Dendritic cell treated with granulocyte-macrophage colony-stimulating factor and Interleukin-4, amounts not matched to agents 40 ng/mL and 50 ng/mL, for 4 days (primary cell): ENCODE results near the gene ACAT2.
"Not testable (repeated sequence)": the region's sequence is repeated elsewhere in the genome, so short reads cannot be mapped to it uniquely, and the experiment has no call there.

Experiments
- H3K27ac Mint-ChIP-seq: one replicate; pipeline ENCODE4 v1.8.0; 2022; ENCODE audit warnings: mild to moderate bottlenecking, mixed read lengths
- H3K27me3 Mint-ChIP-seq: one replicate; pipeline ENCODE4 v1.8.0; 2022; ENCODE audit warnings: mild to moderate bottlenecking, mixed read lengths
- H3K36me3 Mint-ChIP-seq: one replicate; pipeline ENCODE4 v1.8.0; 2022; ENCODE audit warnings: low read depth, mixed read lengths
- H3K4me1 Mint-ChIP-seq: one replicate; pipeline ENCODE4 v1.8.0; 2022; ENCODE audit warnings: low read depth, mixed read lengths
- H3K4me3 Mint-ChIP-seq: one replicate; pipeline ENCODE4 v1.8.0; 2022; ENCODE audit warnings: mild to moderate bottlenecking, moderate library complexity, mixed read lengths
- H3K9me3 Mint-ChIP-seq: one replicate; pipeline ENCODE4 v1.8.0; 2022; ENCODE audit warnings: mixed read lengths
- intact Hi-C: fragments of 100-400 bp; cut with micrococcal nuclease; formaldehyde crosslinking; loops from one replicate; pipeline ENCODE4 v1.15.0; 2022

Gene ACAT2

GRCh38 chr6:159797554-159797953, 35.7 kb downstream of the ACAT2 start:
- H3K36me3 Mint-ChIP-seq = peaks cover 76% of the 10 kb centered on the region
- no peaks in the 10 kb centered on the region for H3K27me3 Mint-ChIP-seq
- H3K27ac Mint-ChIP-seq = no peak overlapping the region
- H3K9me3 Mint-ChIP-seq = peaks cover 7% of the 10 kb centered on the region
- intact Hi-C loops = loop anchor here (10.0 kb wide), 1 partner anchor 147 kb away; no protein-coding TSS in a partner anchor
- H3K4me3 Mint-ChIP-seq = no peak overlapping the region
- H3K4me1 Mint-ChIP-seq = peaks cover 4% of the 10 kb centered on the region

DNA sequence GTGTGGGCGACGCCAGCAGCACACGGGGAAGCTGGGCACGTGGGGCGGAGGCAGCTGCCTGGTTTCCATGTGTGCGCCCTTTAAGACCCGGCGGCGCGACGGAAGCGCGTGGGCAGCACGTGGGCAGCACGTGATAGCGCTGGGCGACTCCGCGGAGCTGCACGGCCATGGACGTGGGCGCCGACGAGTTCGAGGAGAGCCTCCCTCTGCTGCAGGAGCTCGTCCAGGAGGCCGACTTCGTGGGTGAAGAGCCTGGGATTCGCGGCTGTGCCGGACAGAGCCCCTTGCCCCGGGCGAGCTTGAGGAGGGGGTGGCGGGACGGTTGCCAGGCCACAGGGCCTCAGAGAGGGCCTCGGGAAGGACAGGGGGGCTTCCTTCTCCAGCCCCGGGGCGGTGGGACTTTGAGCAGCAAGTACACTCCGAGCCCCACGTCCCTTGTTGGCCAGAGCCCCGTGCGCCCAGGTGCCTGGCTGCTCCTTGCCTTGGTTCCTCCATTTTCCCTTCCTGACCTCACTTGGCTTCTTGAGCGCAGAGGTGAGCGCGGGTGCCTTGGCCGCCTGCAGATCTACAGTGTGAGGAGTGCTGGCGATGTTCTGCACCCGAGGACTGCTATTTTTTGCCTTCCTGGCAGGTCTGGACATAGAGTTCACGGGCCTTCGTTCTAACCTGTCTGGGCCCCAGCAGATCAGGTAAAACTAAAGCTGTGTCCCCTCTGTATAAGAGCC, 38.5 kb downstream of the ACAT2 start, which contains the start of gene PNLDC1:
PNLDC1 (plus strand) TSS at position 136 of the 725 bp plus-strand sequence; CDS start at position 168, 32 bp downstream.
- Mint-ChIP-seq H3K27me3 (no peaks in the 10 kb centered on the region), H3K27ac (no peak within 1 kb of the TSS)

DNA sequence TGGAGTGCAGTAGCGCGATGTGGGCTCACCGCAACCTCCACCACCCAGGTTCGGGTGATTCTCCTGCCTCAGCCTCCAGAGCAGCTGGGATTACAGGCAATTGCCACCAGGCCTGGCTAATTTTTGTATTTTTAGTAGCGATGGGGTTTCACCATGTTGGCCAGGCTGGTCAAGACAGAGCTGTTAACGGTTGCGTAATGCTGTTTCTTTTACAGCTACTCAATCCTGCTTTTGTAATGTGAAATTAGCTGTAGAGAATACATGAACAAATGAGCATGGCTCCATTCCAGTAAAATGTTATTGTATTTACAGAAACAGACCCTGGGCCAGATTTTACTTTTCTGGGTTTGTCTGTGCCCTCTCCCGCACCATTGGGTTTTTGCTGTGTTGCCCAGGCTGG, 40.1 kb downstream of the ACAT2 start:
- H3K27ac Mint-ChIP-seq = no peak overlapping the region
- H3K27me3 Mint-ChIP-seq = no peaks in the 10 kb centered on the region
- H3K36me3 Mint-ChIP-seq = peaks cover 36% of the 10 kb centered on the region
- peaks cover 8% of the 10 kb centered on the region for H3K4me1 Mint-ChIP-seq
- H3K9me3 Mint-ChIP-seq = peaks cover 7% of the 10 kb centered on the region
- intact Hi-C loops = no loop called here
- no peak overlapping the region for H3K4me3 Mint-ChIP-seq

More for the DNA sequence above, 38.5 kb downstream of the ACAT2 start, which contains the start of gene PNLDC1:
- Mint-ChIP-seq H3K9me3 (peaks cover 7% of the 10 kb centered on the region), H3K4me1 (no peaks in the 10 kb centered on the region), H3K4me3 (no peak within 1 kb of the TSS), H3K36me3 (peaks cover 52% of the 10 kb centered on the region)
- intact Hi-C loops = no loop called here

DNA sequence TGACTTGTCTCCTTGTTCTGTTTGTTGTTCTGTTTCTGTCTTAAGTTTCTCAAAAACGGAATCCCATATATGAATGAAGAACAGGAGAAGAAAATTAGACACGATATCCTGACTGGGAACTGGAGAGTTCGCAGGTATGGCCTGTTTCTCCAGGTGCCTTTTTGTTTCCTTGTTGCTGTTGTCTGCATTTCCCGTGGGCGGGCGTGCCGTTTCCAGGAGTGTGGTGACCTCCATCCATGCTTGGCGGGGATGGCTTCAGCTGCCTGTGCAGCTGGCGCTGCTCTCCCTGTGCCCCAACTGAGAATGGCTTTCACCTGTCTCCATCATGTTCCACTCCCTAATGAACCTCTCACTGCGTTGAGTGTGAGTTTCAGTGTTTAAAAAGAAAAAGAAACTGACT, 42.7 kb downstream of the ACAT2 start:
- Mint-ChIP-seq H3K9me3 (peaks cover 4% of the 10 kb centered on the region), H3K4me1 (peaks cover 8% of the 10 kb centered on the region), H3K27me3 (no peaks in the 10 kb centered on the region), H3K27ac (no peak overlapping the region), H3K36me3 (peaks cover 10% of the 10 kb centered on the region), H3K4me3 (no peak overlapping the region)
- intact Hi-C loops = no loop called here

GRCh38 chr6:159805440-159806020, 43.7 kb downstream of the ACAT2 start:
- no peak overlapping the region for H3K27ac Mint-ChIP-seq
- H3K27me3 Mint-ChIP-seq = no peaks in the 10 kb centered on the region
- H3K36me3 Mint-ChIP-seq = no peaks in the 10 kb centered on the region
- H3K4me3 Mint-ChIP-seq = no peak overlapping the region
- H3K4me1 Mint-ChIP-seq = peaks cover 9% of the 10 kb centered on the region
- intact Hi-C loops = no loop called here
- no peaks in the 10 kb centered on the region for H3K9me3 Mint-ChIP-seq

- H3K4me3 Mint-ChIP-seq = no peak overlapping the region
- H3K4me1 Mint-ChIP-seq = peaks cover 14% of the 10 kb centered on the region
- no peaks in the 10 kb centered on the region for H3K9me3 Mint-ChIP-seq
- no peaks in the 10 kb centered on the region for H3K27me3 Mint-ChIP-seq
- intact Hi-C loops = no loop called here
- H3K36me3 Mint-ChIP-seq = no peaks in the 10 kb centered on the region
- H3K27ac Mint-ChIP-seq = no peak overlapping the region
These were observed 44.2 kb downstream of the ACAT2 start for GRCh38 chr6:159806021-159806458.

- no peaks in the 10 kb centered on the region for H3K9me3 Mint-ChIP-seq
- H3K4me3 Mint-ChIP-seq = no peak overlapping the region
- H3K4me1 Mint-ChIP-seq = peaks cover 24% of the 10 kb centered on the region
- intact Hi-C loops = no loop called here
- no peaks in the 10 kb centered on the region for H3K27me3 Mint-ChIP-seq
- H3K27ac Mint-ChIP-seq = no peak overlapping the region
- H3K36me3 Mint-ChIP-seq = no peaks in the 10 kb centered on the region
These were observed 45.5 kb downstream of the ACAT2 start for GRCh38 chr6:159807150-159807858.

- Mint-ChIP-seq H3K36me3 (no peaks in the 10 kb centered on the region), H3K9me3 (no peaks in the 10 kb centered on the region), H3K4me1 (peaks cover 24% of the 10 kb centered on the region), H3K27ac (no peak overlapping the region), H3K4me3 (no peak overlapping the region), H3K27me3 (no peaks in the 10 kb centered on the region)
- intact Hi-C loops = no loop called here
These were observed 46.8 kb downstream of the ACAT2 start for GRCh38 chr6:159808647-159809046.

GRCh38 chr6:159809149-159809548, 47.3 kb downstream of the ACAT2 start:
- intact Hi-C loops = no loop called here
- no peak overlapping the region for H3K27ac Mint-ChIP-seq

DNA sequence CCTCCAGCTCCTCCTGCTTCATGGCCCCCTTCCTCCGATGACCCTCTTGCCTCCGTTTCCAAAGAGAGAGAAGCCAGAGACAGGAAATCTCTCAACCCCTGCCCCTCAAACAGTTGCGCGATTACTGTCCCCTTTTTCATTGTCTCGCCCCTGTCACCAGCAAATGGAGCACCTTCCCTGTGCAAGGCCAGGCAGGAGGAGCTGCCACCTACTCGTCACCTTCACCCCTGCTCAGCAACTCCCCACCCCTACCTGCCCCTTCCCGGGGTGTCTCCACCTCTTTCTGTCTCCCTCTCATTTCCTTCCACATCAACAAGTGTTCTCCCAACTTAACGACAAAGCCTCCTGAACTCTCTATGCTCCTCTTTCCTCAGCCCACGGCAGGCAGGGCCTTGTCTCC, 51.9 kb downstream of the ACAT2 start:
- peaks cover 17% of the 10 kb centered on the region for H3K4me1 Mint-ChIP-seq
- no peaks in the 10 kb centered on the region for H3K9me3 Mint-ChIP-seq
- H3K27me3 Mint-ChIP-seq = peaks cover 11% of the 10 kb centered on the region
- H3K36me3 Mint-ChIP-seq = no peaks in the 10 kb centered on the region
- intact Hi-C loops = no loop called here
- H3K27ac Mint-ChIP-seq = no peak overlapping the region
- no peak overlapping the region for H3K4me3 Mint-ChIP-seq

More at GRCh38 chr6:159809149-159809548, 47.3 kb downstream of the ACAT2 start:
- no peaks in the 10 kb centered on the region for H3K27me3 Mint-ChIP-seq
- H3K4me1 Mint-ChIP-seq = peaks cover 24% of the 10 kb centered on the region
- no peaks in the 10 kb centered on the region for H3K36me3 Mint-ChIP-seq
- no peak overlapping the region for H3K4me3 Mint-ChIP-seq
- no peaks in the 10 kb centered on the region for H3K9me3 Mint-ChIP-seq

GRCh38 chr6:159815410-159815809, 53.6 kb downstream of the ACAT2 start:
- Mint-ChIP-seq H3K4me3 (no peak overlapping the region), H3K4me1 (peaks cover 28% of the 10 kb centered on the region), H3K27me3 (peaks cover 26% of the 10 kb centered on the region), H3K27ac (no peak overlapping the region), H3K9me3 (no peaks in the 10 kb centered on the region), H3K36me3 (no peaks in the 10 kb centered on the region)
- intact Hi-C loops = no loop called here

- peaks cover 26% of the 10 kb centered on the region for H3K27me3 Mint-ChIP-seq
- H3K36me3 Mint-ChIP-seq, H3K27ac Mint-ChIP-seq, H3K9me3 Mint-ChIP-seq, intact Hi-C loops, H3K4me3 Mint-ChIP-seq: not testable (repeated sequence)
- peaks cover 31% of the 10 kb centered on the region for H3K4me1 Mint-ChIP-seq
These were observed 54.9 kb downstream of the ACAT2 start for GRCh38 chr6:159816775-159817174.

DNA sequence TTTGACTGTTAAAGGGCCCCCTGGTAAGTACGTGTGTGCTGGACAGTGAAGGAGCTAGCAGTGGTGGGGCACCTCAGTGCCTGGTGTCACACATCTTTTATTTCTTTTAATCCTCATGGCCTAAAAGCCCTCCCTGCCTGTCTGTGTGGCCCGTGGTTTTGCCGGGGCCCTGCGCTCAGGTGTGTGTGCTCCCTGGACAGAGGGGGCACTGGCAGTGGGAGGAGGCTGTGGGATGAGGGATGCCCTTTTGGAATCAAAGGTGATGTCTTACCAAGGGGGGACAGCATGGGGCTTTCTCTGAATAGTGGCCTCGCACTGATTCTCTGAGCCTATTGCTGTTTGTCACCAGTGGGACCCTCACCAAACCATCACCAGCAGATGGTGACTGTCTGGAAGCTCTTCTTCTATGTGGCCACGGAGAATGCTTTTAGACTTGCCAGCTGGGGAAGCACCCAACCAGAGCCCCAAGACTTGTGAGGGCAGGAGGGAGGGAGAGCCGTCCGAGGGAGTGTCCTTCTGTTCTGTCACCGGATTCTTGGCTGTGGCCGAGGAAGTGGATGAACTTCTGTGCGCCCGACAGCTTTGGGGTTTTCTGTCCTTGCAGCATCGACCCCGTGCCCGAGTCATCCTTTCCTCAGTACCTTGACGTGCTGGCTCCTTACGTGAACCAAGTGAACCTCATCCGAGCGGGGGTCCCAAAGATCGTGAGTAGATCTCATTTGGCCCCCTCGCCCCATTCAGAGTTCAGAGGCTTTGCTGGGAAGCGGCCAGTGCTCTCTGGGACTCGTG, 56.3 kb downstream of the ACAT2 start:
- intact Hi-C loops = no loop called here
- no peak overlapping the region for H3K4me3 Mint-ChIP-seq
- peaks cover 33% of the 10 kb centered on the region for H3K27me3 Mint-ChIP-seq

More for the DNA sequence above, 56.3 kb downstream of the ACAT2 start:
- Mint-ChIP-seq H3K27ac (no peak overlapping the region), H3K9me3 (no peaks in the 10 kb centered on the region), H3K36me3 (no peaks in the 10 kb centered on the region), H3K4me1 (peaks cover 36% of the 10 kb centered on the region)
